SK-N-SH (cell line): Measurements from ENCODE around the gene KYAT1.

Experiments
- CHD2 ChIP-seq: fragments of 150-350 bp; IDR thresholded peaks from 2 replicates; pipeline ENCODE4 v1.6.1; 2018; ENCODE audit warnings: low read length; ENCODE audit not compliant: partially characterized antibody
- EP300 ChIP-seq, 2 experiments: IDR thresholded peaks; 2 replicates each; pipeline versions ENCODE4 v1.4.0 to v1.6.1; 2012; ENCODE audit warnings: borderline replicate concordance in 1 of 2, low read depth in 1 of 2, low read length in 1 of 2
- FOXM1 ChIP-seq: IDR thresholded peaks from 2 replicates; pipeline ENCODE4 v1.4.0; 2012; ENCODE audit warnings: low read depth, mild to moderate bottlenecking
- GABPA ChIP-seq: IDR thresholded peaks from 2 replicates; pipeline ENCODE4 v1.4.0; 2012; ENCODE audit warnings: low read depth, mild to moderate bottlenecking
- NRF1 ChIP-seq: IDR thresholded peaks from 2 replicates; pipeline ENCODE4 v1.6.1; 2012; ENCODE audit warnings: low read depth, mild to moderate bottlenecking, low read length
- POLR2AphosphoS5 ChIP-seq: IDR thresholded peaks from 2 replicates; pipeline ENCODE4 v1.6.1; 2012; ENCODE audit warnings: low read depth, low read length
- RXRA ChIP-seq: IDR thresholded peaks from 2 replicates; pipeline ENCODE4 v1.4.0; 2012; ENCODE audit warnings: low read depth, mild to moderate bottlenecking, borderline replicate concordance
- SMC3 ChIP-seq: IDR thresholded peaks from 2 replicates; pipeline ENCODE4 v1.6.1; 2012; ENCODE audit warnings: low read depth, low read length, improper control_type of control experiment
- TF ChIP-seq, protein P1 (sequence below): fragments of 200-600 bp; sonication (generic); IDR thresholded peaks from 2 replicates; pipeline ENCODE4 v1.6.1; 2017; ENCODE audit warnings: antibody characterized with exemption, mild to moderate bottlenecking, moderate library complexity
- TF ChIP-seq, protein P2 (sequence below): IDR thresholded peaks from 2 replicates; pipeline ENCODE4 v1.4.0; 2012; ENCODE audit warnings: low read depth

DNA sequence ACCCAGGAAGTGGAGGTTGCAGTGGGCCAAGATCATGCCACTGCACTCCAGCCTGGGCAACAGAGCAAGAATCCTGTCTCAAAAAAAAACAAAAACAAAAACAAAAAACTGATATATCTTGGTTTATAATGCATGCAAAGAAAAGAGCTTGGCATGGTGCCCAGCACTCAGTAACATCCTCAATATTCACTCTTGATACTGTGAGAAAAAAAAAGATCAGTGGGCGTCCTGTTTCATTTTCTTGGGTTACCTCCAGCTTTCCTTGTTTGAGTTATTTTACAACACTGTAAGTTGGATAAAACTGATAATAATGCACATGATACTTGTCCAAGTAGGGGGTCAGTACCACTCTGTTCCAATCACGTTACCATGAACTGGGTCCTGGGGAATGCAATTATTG lies 46.9 kb upstream of the KYAT1 start:
- TF ChIP-seq, protein P1, sequence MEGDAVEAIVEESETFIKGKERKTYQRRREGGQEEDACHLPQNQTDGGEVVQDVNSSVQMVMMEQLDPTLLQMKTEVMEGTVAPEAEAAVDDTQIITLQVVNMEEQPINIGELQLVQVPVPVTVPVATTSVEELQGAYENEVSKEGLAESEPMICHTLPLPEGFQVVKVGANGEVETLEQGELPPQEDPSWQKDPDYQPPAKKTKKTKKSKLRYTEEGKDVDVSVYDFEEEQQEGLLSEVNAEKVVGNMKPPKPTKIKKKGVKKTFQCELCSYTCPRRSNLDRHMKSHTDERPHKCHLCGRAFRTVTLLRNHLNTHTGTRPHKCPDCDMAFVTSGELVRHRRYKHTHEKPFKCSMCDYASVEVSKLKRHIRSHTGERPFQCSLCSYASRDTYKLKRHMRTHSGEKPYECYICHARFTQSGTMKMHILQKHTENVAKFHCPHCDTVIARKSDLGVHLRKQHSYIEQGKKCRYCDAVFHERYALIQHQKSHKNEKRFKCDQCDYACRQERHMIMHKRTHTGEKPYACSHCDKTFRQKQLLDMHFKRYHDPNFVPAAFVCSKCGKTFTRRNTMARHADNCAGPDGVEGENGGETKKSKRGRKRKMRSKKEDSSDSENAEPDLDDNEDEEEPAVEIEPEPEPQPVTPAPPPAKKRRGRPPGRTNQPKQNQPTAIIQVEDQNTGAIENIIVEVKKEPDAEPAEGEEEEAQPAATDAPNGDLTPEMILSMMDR, result no peak
- TF ChIP-seq POLR2AphosphoS5, result no peak
- no peak for TF ChIP-seq RXRA
- no peak for TF ChIP-seq FOXM1
- TF ChIP-seq, protein P2, sequence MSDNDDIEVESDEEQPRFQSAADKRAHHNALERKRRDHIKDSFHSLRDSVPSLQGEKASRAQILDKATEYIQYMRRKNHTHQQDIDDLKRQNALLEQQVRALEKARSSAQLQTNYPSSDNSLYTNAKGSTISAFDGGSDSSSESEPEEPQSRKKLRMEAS, result no peak
- TF ChIP-seq NRF1, result no peak
- TF ChIP-seq GABPA, result no peak
- TF ChIP-seq SMC3, result no peak
- TF ChIP-seq EP300 (IDR thresholded peaks at IDR 0.05; ENCODE audit: borderline replicate concordance in 1 of 2, low read depth in 1 of 2, low read length in 1 of 2), result no peak
- no peak for TF ChIP-seq CHD2
